ENCODE results near the gene KRTAP9-1. TPM values are rescaled to one million over a fixed set of nuclear protein-coding genes. Genes with fewer than 3 reads are reported as not detected.
"Not testable (repeated sequence)": the region's sequence is repeated elsewhere in the genome, so short reads cannot be mapped to it uniquely, and the experiment has no call there.

Gene KRTAP9-1
- total and polyA plus RNA-seq, 12 donors: not detected

- intact Hi-C loops (cut with DNase I): no loop called here
- H3K4me3 ChIP-seq: no peak overlapping the region
- no peaks in the 10 kb centered on the region for H3K9me3 ChIP-seq (replicated peaks in 1 of 3)
- no peak for DNase-seq
- WGBS, 4 donors: 82 to 86% (median 83%) methylated on average over 4 of the region's 4 CpGs
- TF ChIP-seq CTCF (IDR thresholded peaks at IDR 0.05) (no peak), POLR2A (IDR thresholded peaks at IDR 0.05) (no peak)
- no peaks in the 10 kb centered on the region for H3K36me3 ChIP-seq (replicated peaks in 1 of 2)
- H3K27me3 ChIP-seq: peaks cover 11% of the 10 kb centered on the region
- H3K27ac ChIP-seq: no peak overlapping the region
- H3K4me1 ChIP-seq (replicated peaks in 1 of 2): no peaks in the 10 kb centered on the region
Observed at GRCh38 chr17:41150026-41150425, 39.7 kb upstream of the KRTAP9-1 start.

- WGBS, 4 donors: 66 to 84% (median 72%) methylated on average over 2 of the region's 2 CpGs
- no peak for TF ChIP-seq POLR2A (IDR thresholded peaks at IDR 0.05)
- TF ChIP-seq CTCF (IDR thresholded peaks at IDR 0.05): no peak
- H3K4me3 ChIP-seq: no peak overlapping the region
- H3K4me1 ChIP-seq (replicated peaks in 1 of 2): no peaks in the 10 kb centered on the region
- H3K27ac ChIP-seq: no peak overlapping the region
- H3K36me3 ChIP-seq (replicated peaks in 1 of 2): no peaks in the 10 kb centered on the region
- DNase-seq: no peak
- H3K9me3 ChIP-seq (replicated peaks in 1 of 3): no peaks in the 10 kb centered on the region
- intact Hi-C loops (cut with DNase I): no loop called here
- H3K27me3 ChIP-seq: peaks cover 12% of the 10 kb centered on the region
Observed at GRCh38 chr17:41151525-41151924, 38.2 kb upstream of the KRTAP9-1 start.

GRCh38 chr17:41153856-41154255 is 35.8 kb upstream of the KRTAP9-1 start:
- Histone ChIP-seq H3K36me3 (replicated peaks in 1 of 2) (no peaks in the 10 kb centered on the region), H3K27ac (no peak overlapping the region), H3K27me3 (peaks cover 8% of the 10 kb centered on the region), H3K4me1 (replicated peaks in 1 of 2) (no peaks in the 10 kb centered on the region), H3K4me3 (no peak overlapping the region), H3K9me3 (replicated peaks in 1 of 3) (no peaks in the 10 kb centered on the region)
- DNase-seq: no peak
- WGBS, 4 donors: 20 to 37% (median 32%) methylated on average over 2 of the region's 2 CpGs
- TF ChIP-seq POLR2A (IDR thresholded peaks at IDR 0.05) (no peak), CTCF (IDR thresholded peaks at IDR 0.05) (no peak)
- intact Hi-C loops (cut with DNase I): no loop called here

GRCh38 chr17:41160190-41160589 is 29.5 kb upstream of the KRTAP9-1 start:
- H3K4me3 ChIP-seq; H3K27me3 ChIP-seq; H3K9me3 ChIP-seq (replicated peaks in 1 of 3); H3K36me3 ChIP-seq (replicated peaks in 1 of 2); H3K4me1 ChIP-seq (replicated peaks in 1 of 2); intact Hi-C loops (cut with DNase I); H3K27ac ChIP-seq; DNase-seq: not testable (repeated sequence)
- WGBS, 4 donors: 88 to 100% (median 94%) methylated on average over 3 of the region's 3 CpGs; no CpG with 5 or more reads in 1 of the 4 donors

GRCh38 chr17:41160648-41161047 is 29.0 kb upstream of the KRTAP9-1 start, which contains the start of gene KRTAP4-4:
TSS of gene KRTAP4-4 (minus strand) at chr17:41160748. CDS start at chr17:41160691, 57 bp downstream.
- intact Hi-C loops (cut with DNase I): no loop called here
- no peaks in the 10 kb centered on the region for H3K9me3 ChIP-seq (replicated peaks in 1 of 3)
- 88 to 96% (median 91%) methylated on average over 1 of the region's 1 CpG for WGBS, 4 donors
- no peaks in the 10 kb centered on the region for H3K4me1 ChIP-seq (replicated peaks in 1 of 2)
- no peaks in the 10 kb centered on the region for H3K36me3 ChIP-seq (replicated peaks in 1 of 2)
- DNase-seq: no peak
- no peak within 1 kb of the TSS for H3K4me3 ChIP-seq
- H3K27me3 ChIP-seq: no peaks in the 10 kb centered on the region
- no peak within 1 kb of the TSS for H3K27ac ChIP-seq
- TF ChIP-seq CTCF (IDR thresholded peaks at IDR 0.05) (no peak), POLR2A (IDR thresholded peaks at IDR 0.05) (no peak)

Data from adrenal gland (tissue), 12 donors.